Endodermal cell (in vitro differentiated cells): Measurements from ENCODE around the gene CPLANE2. TPM values are rescaled to one million over a fixed set of nuclear protein-coding genes. Genes with fewer than 3 reads are reported as not detected.

Experiments used
- DNase-seq: peaks from one replicate; pipeline ENCODE4 v3.0.0-alpha.2; 2017
- H3K27ac ChIP-seq: 2 replicates; pipeline ENCODE4 v1.5.1; 2013; ENCODE audit warnings: mild to moderate bottlenecking, low read depth, low read length, moderate library complexity
- H3K27me3 ChIP-seq: 2 replicates; pipeline ENCODE4 v1.6.1; 2013; ENCODE audit warnings: mild to moderate bottlenecking, low read length, moderate library complexity; ENCODE audit not compliant: insufficient read depth, control insufficient read depth, poor library complexity, severe bottlenecking
- H3K36me3 ChIP-seq: 2 replicates; pipeline ENCODE4 v1.7.0; 2013; ENCODE audit warnings: mild to moderate bottlenecking, low read length, moderate library complexity; ENCODE audit not compliant: control insufficient read depth, insufficient read depth
- H3K4me1 ChIP-seq: one replicate; pipeline ENCODE4 v1.7.0; 2013; ENCODE audit warnings: low read length; ENCODE audit not compliant: control insufficient read depth, insufficient read depth
- H3K4me3 ChIP-seq: 2 replicates; pipeline ENCODE4 v1.5.1; 2013; ENCODE audit warnings: mild to moderate bottlenecking, low read length, moderate library complexity
- H3K9ac ChIP-seq: 2 replicates; pipeline ENCODE4 v1.6.1; 2013; ENCODE audit warnings: mild to moderate bottlenecking, low read length, moderate library complexity; ENCODE audit not compliant: poor library complexity, severe bottlenecking; ENCODE audit errors: extremely low read depth
- H3K9me3 ChIP-seq: 2 replicates; pipeline ENCODE4 v1.6.1; 2013; ENCODE audit warnings: mild to moderate bottlenecking, low read length, moderate library complexity; ENCODE audit not compliant: control insufficient read depth
- H3K27ac Mint-ChIP-seq: 2 replicates; pipeline ENCODE4 v1.8.0; 2020; ENCODE audit warnings: mixed read lengths
- H3K27me3 Mint-ChIP-seq: 2 replicates; pipeline ENCODE4 v1.8.0; 2021; ENCODE audit warnings: mild to moderate bottlenecking, mixed read lengths; ENCODE audit not compliant: insufficient read depth
- H3K36me3 Mint-ChIP-seq: 2 replicates; pipeline ENCODE4 v1.8.0; 2020; ENCODE audit warnings: low read depth, mixed read lengths
- H3K4me1 Mint-ChIP-seq: 2 replicates; pipeline ENCODE4 v1.8.0; 2020; ENCODE audit warnings: mixed read lengths
- H3K4me3 Mint-ChIP-seq: 2 replicates; pipeline ENCODE4 v1.8.0; 2020; ENCODE audit warnings: mild to moderate bottlenecking, moderate library complexity, mixed read lengths
- H3K9me3 Mint-ChIP-seq: 2 replicates; pipeline ENCODE4 v1.8.0; 2020; ENCODE audit warnings: mild to moderate bottlenecking, mixed read lengths
- CTCF ChIP-seq: fragments of 200-600 bp; sonication (generic); conservative IDR thresholded peaks from 2 replicates; pipeline ENCODE4 v1.5.0; 2021; ENCODE audit warnings: antibody characterized with exemption, mild to moderate bottlenecking
- WGBS, 2 experiments: methylation state at CpG; one replicate each; pipeline versions ENCODE4 v1.1.5 to v1.1.7; 2013; ENCODE audit warnings: missing lambda C conversion rate in 2 of 2, mixed read lengths in 1 of 2; ENCODE audit not compliant: insufficient coverage in 1 of 2, insufficient read length in 1 of 2; 5-methylcytosine and 5-hydroxymethylcytosine counted together
- total RNA-seq, 2 donors: library from RNA; stranded (reverse); fragmentation: NEBNext Ultra II Directional in 1 of 2; extraction: Animal tissue kit (Norgen Biotek cat#: 25700) in 1 of 2; gene quantifications; 2 replicates in 1 of 2; 3 replicates in 1 of 2; pipeline ENCODE4 v1.2.1, GENCODE V29; 2021

Gene CPLANE2
- total RNA-seq, 2 donors from 2014 or later: 9.6 to 10.3 TPM

- Mint-ChIP-seq H3K27me3 (no peaks in the 10 kb centered on the region), H3K9me3 (no peaks in the 10 kb centered on the region), H3K36me3 (peaks cover 7% of the 10 kb centered on the region), H3K4me1 (peaks cover 21% of the 10 kb centered on the region), H3K4me3 (no peak overlapping the region), H3K27ac (no peak overlapping the region)
- H3K27me3 ChIP-seq: no peaks in the 10 kb centered on the region
- no peak overlapping the region for H3K27ac ChIP-seq
- TF ChIP-seq CTCF: no peak
- H3K4me3 ChIP-seq: no peak overlapping the region
- H3K4me1 ChIP-seq: peaks cover 3% of the 10 kb centered on the region
- DNase-seq: no peak
- no peaks in the 10 kb centered on the region for H3K9me3 ChIP-seq
- no peaks in the 10 kb centered on the region for H3K36me3 ChIP-seq
- no peak overlapping the region for H3K9ac ChIP-seq
These were observed 30.8 kb upstream of the CPLANE2 start for GRCh38 chr1:16267690-16268180.

- no peak for TF ChIP-seq CTCF
- Histone ChIP-seq H3K9me3 (no peaks in the 10 kb centered on the region), H3K9ac (no peak overlapping the region), H3K4me3 (no peak overlapping the region), H3K4me1 (peaks cover 3% of the 10 kb centered on the region), H3K27ac (no peak overlapping the region), H3K36me3 (no peaks in the 10 kb centered on the region), H3K27me3 (no peaks in the 10 kb centered on the region)
- WGBS, 2 experiments: 90 to 100% methylated on average over 1 to 4 of the region's 4 CpGs
- Mint-ChIP-seq H3K4me3 (no peak overlapping the region), H3K27me3 (no peaks in the 10 kb centered on the region), H3K9me3 (no peaks in the 10 kb centered on the region), H3K4me1 (peaks cover 21% of the 10 kb centered on the region), H3K27ac (no peak overlapping the region), H3K36me3 (peaks cover 7% of the 10 kb centered on the region)
- DNase-seq: no peak
These were observed 29.6 kb upstream of the CPLANE2 start for GRCh38 chr1:16266411-16267118.

- Mint-ChIP-seq H3K9me3 (no peaks in the 10 kb centered on the region), H3K36me3 (peaks cover 2% of the 10 kb centered on the region), H3K27ac (no peak overlapping the region), H3K4me1 (peaks cover 7% of the 10 kb centered on the region), H3K4me3 (no peak overlapping the region), H3K27me3 (no peaks in the 10 kb centered on the region)
- WGBS, 2 experiments: 88% methylated on average over 1 of the region's 1 CpG; no CpG with 5 or more reads in 1 of the 2 experiments
- no peak for TF ChIP-seq CTCF
- H3K4me1 ChIP-seq: peaks cover 3% of the 10 kb centered on the region
- no peak for DNase-seq
- H3K27me3 ChIP-seq: no peaks in the 10 kb centered on the region
- no peaks in the 10 kb centered on the region for H3K9me3 ChIP-seq
- H3K27ac ChIP-seq: no peak overlapping the region
- H3K9ac ChIP-seq: no peak overlapping the region
- H3K36me3 ChIP-seq: no peaks in the 10 kb centered on the region
- H3K4me3 ChIP-seq: no peak overlapping the region
These were observed 25.1 kb upstream of the CPLANE2 start for GRCh38 chr1:16262067-16262466.
